ENCODE results near the gene ANKRD63. TPM values are rescaled to one million over a fixed set of nuclear protein-coding genes. Genes with fewer than 3 reads are reported as not detected.

The ANKRD63 gene
- total and polyA plus RNA-seq, 2 of the 8 experiments (the other 6 are each of a cell fraction or from before 2014, with no cell fraction given): 0.18 to 0.26 TPM

- no peak for TF ChIP-seq ATF3 (IDR thresholded peaks at IDR 0.05; ENCODE audit: insufficient read depth, low read depth, low read length)
- TF ChIP-seq KDM5A (IDR thresholded peaks at IDR 0.05; ENCODE audit: low read length): no peak
- no peak for TF ChIP-seq CEBPB (IDR thresholded peaks at IDR 0.05; ENCODE audit: low read depth, low read length)
- TF ChIP-seq SP4 (IDR thresholded peaks at IDR 0.05; ENCODE audit: low read length): no peak
- no peak for TF ChIP-seq CTCF (IDR thresholded peaks at IDR 0.05; ENCODE audit: control extremely low read depth in 1 of 3, insufficient read depth in 1 of 3, low read depth in 1 of 3, low read length in 3 of 3)
- TF ChIP-seq POU5F1 (IDR thresholded peaks at IDR 0.05; ENCODE audit: low read depth, low read length): no peak
- no peak for TF ChIP-seq TAF1 (IDR thresholded peaks at IDR 0.05; ENCODE audit: low read depth, low read length)
- TF ChIP-seq JUND (IDR thresholded peaks at IDR 0.05; ENCODE audit: low read length): no peak
- TF ChIP-seq MAX (IDR thresholded peaks at IDR 0.05): no peak
- TF ChIP-seq TBP (IDR thresholded peaks at IDR 0.05; ENCODE audit: low read depth, low read length): no peak
These were observed 42.9 kb downstream of the ANKRD63 start (continued) for GRCh38 chr15:40239693-40240618.

Data from H1 (cell line).